H1 (cell line): ENCODE results near the gene SYDE1. TPM values are rescaled to one million over a fixed set of nuclear protein-coding genes. Genes with fewer than 3 reads are reported as not detected.

ENCODE experiments used
- CTCF ChIA-PET: fragments of 300-600 bp; sonication (Branson Sonifier 250); formaldehyde crosslinking; loops from one replicate; lab custom pipeline; 2021; ENCODE audit not compliant: partially characterized antibody; lab: Charles Lee
- POLR2A ChIA-PET: fragments of 300-600 bp; sonication (Branson Sonifier 250); formaldehyde crosslinking; loops from one replicate; lab custom pipeline; 2021; ENCODE audit warnings: inconsistent platforms; ENCODE audit not compliant: partially characterized antibody; lab: Charles Lee
- DNase-seq, 2 experiments: peaks; one replicate each; pipeline versions ENCODE4 v3.0.0 to v3.0.0-alpha.2; 2010 to 2022; ENCODE audit warnings: low spot score in 2 of 2, low read depth in 1 of 2, mixed read lengths in 1 of 2
- FAIRE-seq: peaks from 2 replicates; lab custom pipeline; 2011; peaks lifted over from hg19 to GRCh38; lab: Jason Lieb, UNC
- H2AFZ ChIP-seq: 2 replicates; pipeline ENCODE4 v1.8.1; 2012; ENCODE audit warnings: low read length, inconsistent platforms
- H2AK5ac ChIP-seq: 2 replicates; pipeline ENCODE4 v1.6.1; 2013; ENCODE audit warnings: low read depth, low read length
- H2BK120ac ChIP-seq: replicated peaks from 2 replicates; pipeline ENCODE3; 2013; ENCODE audit warnings: low read depth, low read length, inconsistent platforms
- H2BK12ac ChIP-seq: 2 replicates; pipeline ENCODE4 v1.6.1; 2013; ENCODE audit warnings: low read depth, low read length
- H2BK15ac ChIP-seq: 2 replicates; pipeline ENCODE4 v1.6.1; 2013; ENCODE audit warnings: low read length
- H2BK20ac ChIP-seq: 2 replicates; pipeline ENCODE4 v1.6.1; 2013; ENCODE audit warnings: low read length
- H2BK5ac ChIP-seq: 2 replicates; pipeline ENCODE4 v1.6.1; 2013; ENCODE audit warnings: low read depth, low read length
- H3K14ac ChIP-seq: 2 replicates; pipeline ENCODE4 v1.6.1; 2013; ENCODE audit warnings: inconsistent platforms; ENCODE audit not compliant: insufficient read length
- H3K18ac ChIP-seq: 2 replicates; pipeline ENCODE4 v1.6.1; 2013; ENCODE audit warnings: low read length; ENCODE audit errors: extremely low read depth
- H3K23ac ChIP-seq: 2 replicates; pipeline ENCODE4 v1.6.1; 2013; ENCODE audit warnings: inconsistent platforms; ENCODE audit not compliant: insufficient read length
- H3K23me2 ChIP-seq: 2 replicates; pipeline ENCODE4 v1.6.1; 2013; ENCODE audit warnings: low read depth, low read length
- H3K27ac ChIP-seq: 2 replicates; pipeline ENCODE4 v1.6.1; 2011; ENCODE audit warnings: low read depth, low read length, inconsistent platforms
- H3K27me3 ChIP-seq, 4 experiments: replicated peaks in 1 of 4; 1 replicate in 1 of 4; 2 replicates in 3 of 4; pipeline versions ENCODE4 v1.6.1 to v1.8.1; 2011 to 2013; ENCODE audit warnings: low read length in 3 of 4, mild to moderate bottlenecking in 3 of 4, inconsistent platforms in 2 of 4, mixed read lengths in 2 of 4, moderate library complexity in 1 of 4; ENCODE audit not compliant: control insufficient read depth in 3 of 4, insufficient read depth in 3 of 4; ENCODE audit errors: extremely low read depth in 1 of 4
- H3K36me3 ChIP-seq, 4 experiments: 2 replicates each; pipeline versions ENCODE4 v1.6.1 to v1.8.1; 2011 to 2013; ENCODE audit warnings: mild to moderate bottlenecking in 4 of 4, low read length in 3 of 4, moderate library complexity in 2 of 4, control low read depth in 1 of 4, inconsistent platforms in 1 of 4; ENCODE audit not compliant: insufficient read depth in 4 of 4, control insufficient read depth in 2 of 4
- H3K4ac ChIP-seq: replicated peaks from 2 replicates; pipeline ENCODE3; 2013; ENCODE audit warnings: low read length, low read depth, mixed read lengths, inconsistent platforms; ENCODE audit not compliant: insufficient read length
- H3K4me1 ChIP-seq, 4 experiments: replicated peaks in 1 of 4; 1 replicate in 1 of 4; 2 replicates in 3 of 4; pipeline versions ENCODE4 v1.6.1 to v1.8.1; 2011 to 2013; ENCODE audit warnings: low read length in 3 of 4, inconsistent platforms in 2 of 4, mixed read lengths in 1 of 4; ENCODE audit not compliant: insufficient read depth in 4 of 4, control insufficient read depth in 3 of 4
- H3K4me2 ChIP-seq, 2 experiments: 2 replicates each; pipeline versions ENCODE4 v1.6.1 to v1.8.1; 2011 to 2013; ENCODE audit warnings: low read depth in 2 of 2, low read length in 2 of 2, control low read depth in 1 of 2, inconsistent platforms in 1 of 2, mild to moderate bottlenecking in 1 of 2; ENCODE audit not compliant: insufficient read depth in 1 of 2
- H3K4me3 ChIP-seq, 4 experiments: fragments of 200-600, 300-600 bp in 1 of 4; sonication (generic), shearing (Covaris generic), sonication (Bioruptor Twin) in 1 of 4; 2 replicates each; pipeline versions ENCODE4 v1.5.1 to v1.8.1; 2011 to 2016; ENCODE audit warnings: low read length in 4 of 4, low read depth in 3 of 4, control low read depth in 2 of 4, inconsistent platforms in 2 of 4, mild to moderate bottlenecking in 2 of 4, mixed read lengths in 1 of 4, moderate library complexity in 1 of 4; ENCODE audit not compliant: insufficient read depth in 2 of 4; ENCODE audit errors: extremely low read depth in 1 of 4
- H3K56ac ChIP-seq: replicated peaks from 2 replicates; pipeline ENCODE3; 2013; ENCODE audit warnings: low read depth, mild to moderate bottlenecking, mixed read lengths, low read length, inconsistent platforms; ENCODE audit not compliant: insufficient read length
- H3K79me1 ChIP-seq: 2 replicates; pipeline ENCODE4 v1.6.1; 2013; ENCODE audit warnings: low read depth, low read length, control low read depth
- H3K79me2 ChIP-seq, 2 experiments: 2 replicates each; pipeline versions ENCODE4 v1.6.1 to v1.8.1; 2012 to 2013; ENCODE audit warnings: low read length in 2 of 2, mild to moderate bottlenecking in 2 of 2, inconsistent platforms in 1 of 2; ENCODE audit not compliant: insufficient read depth in 2 of 2, control insufficient read depth in 1 of 2
- H3K9ac ChIP-seq, 4 experiments: replicated peaks in 1 of 4; 1 replicate in 1 of 4; 2 replicates in 3 of 4; pipeline versions ENCODE4 v1.6.1 to v1.8.1; 2011 to 2013; ENCODE audit warnings: low read depth in 3 of 4, low read length in 3 of 4, control low read depth in 2 of 4, mild to moderate bottlenecking in 2 of 4, moderate library complexity in 2 of 4, inconsistent platforms in 1 of 4; ENCODE audit errors: extremely low read depth in 1 of 4
- H3K9me3 ChIP-seq, 2 experiments: 2 replicates each; pipeline versions ENCODE4 v1.6.1 to v1.8.1; 2012 to 2013; ENCODE audit warnings: mild to moderate bottlenecking in 2 of 2, moderate library complexity in 2 of 2, control low read depth in 1 of 2, inconsistent platforms in 1 of 2, low read depth in 1 of 2, low read length in 1 of 2, mixed read lengths in 1 of 2; ENCODE audit not compliant: insufficient read depth in 2 of 2
- H4K20me1 ChIP-seq, 2 experiments: replicated peaks in 1 of 2; 2 replicates each; pipeline versions ENCODE3 to v1.8.1; 2011 to 2013; ENCODE audit warnings: inconsistent platforms in 2 of 2, low read length in 2 of 2, mild to moderate bottlenecking in 1 of 2; ENCODE audit not compliant: insufficient read depth in 2 of 2, control insufficient read depth in 1 of 2
- H4K5ac ChIP-seq: 2 replicates; pipeline ENCODE4 v1.6.1; 2013; ENCODE audit warnings: low read length, low read depth, mixed read lengths, inconsistent platforms; ENCODE audit not compliant: insufficient read length
- H4K8ac ChIP-seq: 2 replicates; pipeline ENCODE4 v1.8.0; 2013; ENCODE audit warnings: mild to moderate bottlenecking, moderate library complexity, low read length, inconsistent platforms; ENCODE audit not compliant: insufficient read depth; ENCODE audit errors: extremely low read depth
- H4K91ac ChIP-seq: replicated peaks from 2 replicates; pipeline ENCODE3; 2013; ENCODE audit warnings: low read length, mixed read lengths, inconsistent platforms; ENCODE audit not compliant: insufficient read length
- CBX5 ChIP-seq: fragments of 300-800, 300-1000 bp; sonication (generic); IDR thresholded peaks from 2 replicates; pipeline ENCODE4 v1.7.1; 2016; ENCODE audit warnings: antibody characterized with exemption, low read length, low read depth
- CTBP2 ChIP-seq: IDR thresholded peaks from 2 replicates; pipeline ENCODE4 v1.7.0; 2011; ENCODE audit warnings: borderline replicate concordance, mild to moderate bottlenecking, moderate library complexity, mixed read lengths, low read length; ENCODE audit not compliant: insufficient read depth, insufficient read length
- EZH2 ChIP-seq: fragments of 200-600 bp; sonication (generic); IDR thresholded peaks from 2 replicates; pipeline ENCODE4 v1.7.1; 2012; ENCODE audit warnings: low read depth, mild to moderate bottlenecking, moderate library complexity, low read length, inconsistent platforms; ENCODE audit not compliant: severe bottlenecking
- KDM1A ChIP-seq: fragments of 200-600, 300-600 bp; sonication (generic); IDR thresholded peaks from 2 replicates; pipeline ENCODE4 v1.7.1; 2016; ENCODE audit warnings: mild to moderate bottlenecking, low read length, borderline replicate concordance
- KDM4A ChIP-seq: IDR thresholded peaks from one replicate; pipeline ENCODE4 v1.7.1; 2012; ENCODE audit warnings: low read depth, mild to moderate bottlenecking, moderate library complexity, low read length, inconsistent platforms; ENCODE audit not compliant: severe bottlenecking
- POLR2A ChIP-seq, 2 experiments: IDR thresholded peaks; 1 replicate in 1 of 2; 2 replicates in 1 of 2; pipeline ENCODE4 v1.6.1; 2011; ENCODE audit warnings: low read depth in 2 of 2, low read length in 2 of 2, mild to moderate bottlenecking in 2 of 2; ENCODE audit errors: control extremely low read depth in 1 of 2
- POU5F1 ChIP-seq: IDR thresholded peaks from 2 replicates; pipeline ENCODE4 v1.6.1; 2011; ENCODE audit warnings: low read depth, mild to moderate bottlenecking, low read length, moderate library complexity
- RXRA ChIP-seq: IDR thresholded peaks from 2 replicates; pipeline ENCODE4 v1.6.1; 2011; ENCODE audit warnings: low read depth, mild to moderate bottlenecking, low read length, moderate library complexity; ENCODE audit not compliant: insufficient read depth
- SIX5 ChIP-seq: IDR thresholded peaks from 2 replicates; pipeline ENCODE4 v1.6.1; 2011; ENCODE audit warnings: mild to moderate bottlenecking, low read depth, low read length
- SP1 ChIP-seq: IDR thresholded peaks from 2 replicates; pipeline ENCODE4 v1.6.1; 2011; ENCODE audit warnings: low read depth, low read length
- SP2 ChIP-seq: IDR thresholded peaks from 2 replicates; pipeline ENCODE4 v1.6.1; 2012; ENCODE audit warnings: mild to moderate bottlenecking, low read length, inconsistent platforms
- SUZ12 ChIP-seq: fragments of 200-600 bp; sonication (generic); IDR thresholded peaks from 2 replicates; pipeline ENCODE4 v1.6.1; 2012; ENCODE audit warnings: mild to moderate bottlenecking, inconsistent platforms, low read length, moderate library complexity, mixed read lengths
- TBP ChIP-seq: IDR thresholded peaks from 2 replicates; pipeline ENCODE4 v1.6.1; 2011; ENCODE audit warnings: low read depth, low read length, improper control_type of control experiment
- USF2 ChIP-seq: IDR thresholded peaks from 2 replicates; pipeline ENCODE4 v1.6.1; 2011; ENCODE audit warnings: low read length, improper control_type of control experiment
- WGBS, 2 experiments: shearing (Covaris generic) in 1 of 2; methylation state at CpG; one replicate each; pipeline versions ENCODE4 v1.1.6 to v1.1.7; 2013 to 2015; ENCODE audit warnings: low lambda C conversion rate in 2 of 2, mixed read lengths in 2 of 2, inconsistent platforms in 1 of 2, low coverage in 1 of 2, missing lambda C conversion rate in 1 of 2; ENCODE audit not compliant: insufficient replicate concordance in 2 of 2, insufficient coverage in 1 of 2, insufficient read length in 1 of 2; ENCODE audit errors: extremely low coverage in 1 of 2, missing lambda C conversion rate in 1 of 2; 5-methylcytosine and 5-hydroxymethylcytosine counted together
- polyA plus RNA-seq, 7 experiments: library from polyadenylated mRNA; depleted of rRNA in 3 of 7; stranded (reverse) in 5 of 7; unstranded in 2 of 7; fragments of >200 nt in 5 of 7; fragments of 200-250 nt in 2 of 7; gene quantifications; 1 replicate in 5 of 7; 2 replicates in 1 of 7; 4 replicates in 1 of 7; pipeline versions ENCODE4 v1.2.1 to v1.2.3, GENCODE V29; 2011 to 2013; ENCODE audit warnings: missing spikeins in 2 of 7, mixed read lengths in 2 of 7
- total RNA-seq: library from RNA; stranded (reverse); fragmentation: NEBNext Ultra II Directional; extraction: Animal tissue kit (Norgen Biotek cat#: 25700); gene quantifications from 2 replicates; pipeline ENCODE4 v1.2.1, GENCODE V29; 2021

The SYDE1 gene
- total and polyA plus RNA-seq, 2 of the 8 experiments (the other 6 are each of a cell fraction or from before 2014, with no cell fraction given) = 12.0 to 16.8 TPM

- Histone ChIP-seq H3K4me2 (no peak overlapping the region), H3K23me2 (peaks cover 12% of the 10 kb centered on the region), H4K91ac (no peak overlapping the region), H4K20me1 (peaks cover 2 to 7% of the 10 kb centered on the region in 2 experiments), H3K79me1 (no peaks in the 10 kb centered on the region; the same call in 1 of the 2 replicates), H2AK5ac (no peak overlapping the region), H3K4me3 (no peak overlapping the region), H2BK15ac (no peak overlapping the region), H3K27me3 (no peaks in the 10 kb centered on the region), H3K23ac (no peak overlapping the region), H3K18ac (no peak overlapping the region), H4K8ac (no peak overlapping the region), H2BK120ac (no peak overlapping the region), H3K36me3 (peaks cover 20 to 60% (median 44%) of the 10 kb centered on the region in 4 experiments), H3K9ac (no peak overlapping the region), H4K5ac (no peak overlapping the region), H2BK12ac (no peak overlapping the region), H3K4me1 (peaks cover 4 to 10% (median 6%) of the 10 kb centered on the region in 4 experiments), H3K56ac (no peak overlapping the region), H3K79me2 (peaks cover 0 to 11% of the 10 kb centered on the region in 2 experiments; a peak in 2 of 4 replicates), H2BK5ac (no peak overlapping the region), H3K27ac (no peak overlapping the region), H3K14ac (no peak overlapping the region), H2AFZ (no peak overlapping the region), H2BK20ac (no peak overlapping the region), H3K9me3 (no peaks in the 10 kb centered on the region), H3K4ac (no peak overlapping the region)
- FAIRE-seq (no peak), DNase-seq (no peak)
- CTCF ChIA-PET = interaction anchor here (1.1 to 4.5 kb wide), 6 partner anchors 7 to 449 kb away, joined by 3 to 37 read pairs (median 6); no protein-coding TSS in a partner anchor
- WGBS, 2 experiments = 78% methylated on average over 1 of the region's 1 CpG; no CpG with 5 or more reads in 1 of the 2 experiments
- POLR2A ChIA-PET = interaction anchor here (1.0 to 7.9 kb wide), 4 partner anchors 8 to 307 kb away, joined by 3 to 67 read pairs (median 6); partner anchors contain the start of gene AKAP8L
- TF ChIP-seq SIX5 = no peak
- TF ChIP-seq POU5F1 = no peak
- no peak for TF ChIP-seq TBP
- no peak for TF ChIP-seq POLR2A (IDR thresholded peaks at IDR 0.05; ENCODE audit: control extremely low read depth in 1 of 2, low read depth in 2 of 2, low read length in 2 of 2)
- no peak for TF ChIP-seq SP2
- TF ChIP-seq EZH2 = no peak
- TF ChIP-seq KDM1A = no peak
- TF ChIP-seq CBX5 = no peak
- no peak for TF ChIP-seq RXRA
- no peak for TF ChIP-seq USF2
- no peak for TF ChIP-seq SP1
- no peak for TF ChIP-seq KDM4A
- no peak for TF ChIP-seq SUZ12
- no peak for TF ChIP-seq CTBP2
These were observed 4.6 kb downstream of the SYDE1 start for GRCh38 chr19:15111758-15112157.
